Stimulated activated effector memory CD8-positive, alpha-beta T cell treated with anti-CD3 and anti-CD28 coated beads, Interleukin-12 subunit alpha, Interleukin-12 subunit beta, amount 100 ng/mL, for 72 hours (primary cell): ENCODE results near the gene JPH2.

Experiments used
- ATAC-seq: fragments of 150-1000 bp; cut with Tn5 transposase; 2 replicates; pipeline ENCODE4 v1.10.0; 2021
- DNase-seq, 2 donors: peaks; one replicate each; pipeline ENCODE4 v3.0.0; 2021 to 2022; ENCODE audit warnings: low spot score in 2 of 2
- H3K27ac Mint-ChIP-seq: one replicate; pipeline ENCODE4 v1.8.0; 2022; ENCODE audit warnings: mild to moderate bottlenecking, mixed read lengths
- H3K36me3 Mint-ChIP-seq: one replicate; pipeline ENCODE4 v1.8.0; 2022; ENCODE audit warnings: mild to moderate bottlenecking, mixed read lengths
- H3K4me1 Mint-ChIP-seq: one replicate; pipeline ENCODE4 v1.8.0; 2022; ENCODE audit warnings: mixed read lengths
- H3K4me3 Mint-ChIP-seq: one replicate; pipeline ENCODE4 v1.8.0; 2022; ENCODE audit warnings: mild to moderate bottlenecking, mixed read lengths
- H3K9me3 Mint-ChIP-seq: one replicate; pipeline ENCODE4 v1.8.0; 2022; ENCODE audit warnings: mixed read lengths

The JPH2 gene

DNA sequence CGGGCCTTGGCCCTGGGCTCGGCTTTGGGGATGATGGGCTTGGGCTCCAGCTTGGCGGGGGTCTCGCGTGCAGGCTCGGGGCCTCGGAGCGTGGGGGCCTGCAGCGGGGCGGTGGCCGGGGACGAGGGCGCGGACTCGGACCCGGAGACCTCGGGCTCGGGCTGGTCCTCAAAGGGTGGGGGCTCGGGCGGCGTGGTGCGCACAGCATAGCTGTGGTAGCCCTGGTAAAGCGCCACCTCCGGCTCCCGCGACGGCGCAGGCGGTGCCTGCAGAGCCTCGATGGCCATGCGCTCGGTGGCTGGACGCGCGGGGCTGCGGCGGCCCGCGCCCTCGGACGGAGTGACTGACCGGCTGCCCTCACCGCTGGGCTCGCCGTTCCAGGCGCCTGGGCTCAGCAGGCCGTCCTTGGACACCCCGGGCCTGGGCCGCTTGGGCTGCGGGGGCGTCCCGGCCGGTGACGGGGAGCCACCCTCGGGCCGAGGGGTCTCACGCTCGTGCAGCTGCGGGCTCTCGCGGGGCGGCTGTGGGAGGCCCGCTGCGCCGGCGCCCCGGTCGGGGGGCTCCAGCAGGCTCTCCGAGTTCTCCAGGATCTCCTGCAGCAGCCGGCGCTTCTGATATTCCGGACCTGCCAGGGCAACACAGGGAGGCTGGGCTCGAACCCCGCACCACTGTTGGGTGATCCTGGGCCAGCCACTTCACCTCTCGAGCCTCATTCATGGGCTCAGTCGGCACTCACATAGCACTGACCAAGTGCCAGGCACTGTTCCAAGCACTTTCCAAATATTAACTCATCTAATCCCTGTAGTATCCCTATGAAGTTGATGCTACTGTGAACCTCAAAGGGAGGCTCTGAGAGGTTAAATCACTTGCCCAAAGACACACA is 71.0 kb downstream of the JPH2 start:
- H3K27ac Mint-ChIP-seq = no peak overlapping the region
- H3K36me3 Mint-ChIP-seq = no peaks in the 10 kb centered on the region
- H3K4me1 Mint-ChIP-seq = no peaks in the 10 kb centered on the region
- H3K9me3 Mint-ChIP-seq = no peaks in the 10 kb centered on the region
- no peak for ATAC-seq
- no peak for DNase-seq
- H3K4me3 Mint-ChIP-seq = no peak overlapping the region

DNA sequence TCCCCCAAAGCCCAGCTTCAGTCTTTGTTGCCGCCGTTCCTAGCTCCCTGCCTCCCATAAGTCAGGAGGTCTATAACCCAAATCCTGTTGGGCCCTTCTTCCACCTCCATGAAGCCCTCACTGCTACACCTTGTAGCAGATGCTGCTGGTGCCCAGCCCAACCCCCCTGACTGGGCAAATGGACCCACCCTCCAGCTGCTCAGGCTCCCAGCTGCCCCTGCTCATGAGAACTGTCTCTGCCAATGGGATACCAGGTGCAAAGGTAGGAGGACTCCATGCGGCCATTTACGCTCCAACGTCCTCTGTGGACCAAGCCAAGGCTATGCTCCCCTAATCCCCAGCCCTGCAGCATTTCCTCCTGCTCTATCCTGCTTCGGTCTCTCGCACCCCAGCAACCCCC is 71.8 kb downstream of the JPH2 start:
- no peak for ATAC-seq
- no peak overlapping the region for H3K27ac Mint-ChIP-seq
- no peaks in the 10 kb centered on the region for H3K36me3 Mint-ChIP-seq
- no peaks in the 10 kb centered on the region for H3K9me3 Mint-ChIP-seq
- H3K4me3 Mint-ChIP-seq = no peak overlapping the region
- no peak for DNase-seq
- H3K4me1 Mint-ChIP-seq = no peaks in the 10 kb centered on the region

DNA sequence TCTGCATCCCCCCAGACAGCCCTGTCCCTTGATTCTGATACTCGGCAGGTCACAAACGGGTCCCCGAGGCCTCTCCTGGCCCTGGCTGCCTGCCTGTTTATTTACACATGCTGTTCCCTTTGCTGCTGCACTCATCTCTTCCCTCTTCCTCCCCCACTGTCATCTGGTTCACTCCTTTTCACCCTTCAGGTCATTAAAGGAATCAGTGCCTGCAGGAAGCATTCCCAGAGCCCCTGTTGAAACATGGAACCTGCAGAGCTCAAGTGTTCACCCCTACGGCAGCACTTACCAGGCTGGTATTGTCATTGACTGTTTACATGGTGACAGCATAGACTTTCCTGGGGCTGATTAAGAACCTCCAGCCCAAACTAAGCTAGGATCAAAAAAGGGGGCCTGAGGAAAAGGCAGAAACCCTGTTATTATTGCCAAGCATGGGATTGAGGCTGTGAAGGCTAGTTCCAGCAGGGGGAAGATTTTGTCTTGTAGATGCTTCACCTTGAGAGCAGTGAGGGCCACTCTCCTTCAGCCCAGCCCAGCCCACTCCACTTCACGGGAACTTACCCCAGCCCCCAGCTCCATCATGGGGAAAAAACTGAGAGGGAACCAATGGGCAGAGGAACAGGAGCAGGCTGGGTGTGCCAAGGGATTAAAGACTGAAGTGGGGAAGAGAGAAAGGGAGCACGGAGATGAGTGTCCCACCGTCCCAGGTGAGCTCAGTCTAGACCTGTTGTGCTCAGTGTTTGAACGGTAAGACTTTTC is 73.2 kb downstream of the JPH2 start:
- Mint-ChIP-seq H3K27ac (no peak overlapping the region), H3K4me3 (no peak overlapping the region), H3K9me3 (no peaks in the 10 kb centered on the region), H3K4me1 (no peaks in the 10 kb centered on the region), H3K36me3 (no peaks in the 10 kb centered on the region)
- no peak for ATAC-seq
- no peak for DNase-seq

DNA sequence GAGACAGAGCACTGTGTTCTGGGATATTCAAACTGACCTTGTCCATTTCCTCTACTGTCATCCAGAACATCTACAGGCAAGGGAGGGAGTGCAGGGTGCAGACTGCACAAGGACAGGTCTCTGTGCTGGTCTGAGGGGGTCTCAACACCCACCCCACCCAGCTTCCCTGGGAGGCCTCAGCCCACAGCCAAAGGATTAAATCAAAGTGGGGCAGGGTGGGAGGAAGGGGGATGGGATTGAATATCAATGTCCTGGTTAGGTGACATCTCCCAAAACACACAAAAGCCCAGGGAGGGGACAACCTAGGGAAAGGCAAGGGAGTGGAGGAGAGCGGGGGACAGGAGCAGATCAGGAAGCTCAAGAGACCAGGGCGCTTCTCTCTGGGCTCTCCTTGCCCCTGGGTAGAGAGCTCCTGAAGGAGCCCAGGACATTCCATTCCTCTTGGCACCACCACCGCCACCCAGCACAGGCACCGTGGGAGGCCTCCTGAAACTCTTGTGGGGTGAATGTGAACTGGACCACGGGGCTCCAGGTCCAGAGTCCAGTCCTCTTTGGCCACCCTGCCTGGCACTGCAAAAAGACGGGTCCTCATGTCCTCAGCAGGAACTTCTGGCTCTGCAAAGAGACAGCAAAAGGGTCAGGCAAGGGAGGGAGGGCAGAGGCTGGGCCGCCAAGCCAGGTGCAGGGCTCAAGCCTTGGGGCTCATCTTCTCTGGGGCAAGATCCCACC is 73.9 kb downstream of the JPH2 start:
- H3K36me3 Mint-ChIP-seq = no peaks in the 10 kb centered on the region
- H3K27ac Mint-ChIP-seq = no peak overlapping the region
- no peaks in the 10 kb centered on the region for H3K4me1 Mint-ChIP-seq
- DNase-seq (no peak), ATAC-seq (no peak)
- H3K4me3 Mint-ChIP-seq = no peak overlapping the region
- H3K9me3 Mint-ChIP-seq = no peaks in the 10 kb centered on the region

DNA sequence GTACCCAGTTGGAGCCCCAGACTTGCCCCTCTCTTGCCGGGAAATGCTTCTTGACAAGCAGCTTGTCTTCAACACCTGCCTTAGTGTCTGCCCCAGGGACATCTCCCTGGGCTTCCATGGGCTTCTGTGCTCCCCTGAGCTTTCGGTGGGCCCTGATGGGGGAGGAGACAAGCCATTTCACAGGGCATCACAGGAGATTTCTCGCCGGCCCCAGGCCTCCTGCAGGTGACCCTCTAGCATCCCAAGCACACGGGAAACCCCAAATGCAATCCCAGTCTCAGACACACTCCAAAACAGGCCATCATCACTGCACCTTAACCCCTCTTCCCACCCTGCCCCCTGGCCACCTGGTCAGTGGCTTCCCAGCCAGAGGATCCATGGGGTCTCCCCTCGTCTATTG is 74.5 kb downstream of the JPH2 start:
- Mint-ChIP-seq H3K27ac (no peak overlapping the region), H3K36me3 (no peaks in the 10 kb centered on the region), H3K4me1 (no peaks in the 10 kb centered on the region), H3K4me3 (no peak overlapping the region), H3K9me3 (peaks cover 2% of the 10 kb centered on the region)
- no peak for ATAC-seq
- no peak for DNase-seq

DNA sequence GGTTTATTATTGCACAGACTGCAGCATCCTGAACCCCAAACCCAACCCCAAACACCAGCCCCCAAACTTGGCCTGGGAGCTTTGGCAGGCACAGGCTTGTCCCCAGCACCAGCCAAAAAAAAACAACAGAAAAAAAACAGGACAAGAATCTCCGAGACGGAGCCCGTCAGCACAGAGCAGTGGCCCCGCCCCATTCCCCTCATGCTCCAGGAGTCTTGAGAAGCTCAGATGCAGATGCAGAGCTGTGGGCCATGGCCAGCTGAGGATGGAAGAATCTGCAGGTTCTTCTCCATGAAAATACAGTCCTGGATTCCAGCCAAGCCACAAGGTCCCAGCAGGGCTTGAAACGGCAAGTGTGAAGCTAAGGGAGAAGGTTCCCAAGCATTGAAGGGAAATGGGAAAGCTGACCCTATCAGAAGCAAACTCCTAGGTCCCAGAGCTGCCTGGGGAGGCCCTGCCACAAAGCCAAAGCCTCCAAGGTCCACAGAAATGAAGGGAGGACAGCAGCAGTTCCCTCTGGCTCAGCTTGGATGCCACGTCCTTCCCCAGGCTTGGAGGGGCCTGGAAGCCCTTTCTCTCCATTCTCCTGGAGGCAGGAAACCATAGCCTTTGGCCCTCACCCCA is 75.2 kb downstream of the JPH2 start:
- Mint-ChIP-seq H3K4me3 (no peak overlapping the region), H3K4me1 (no peaks in the 10 kb centered on the region), H3K9me3 (peaks cover 2% of the 10 kb centered on the region), H3K27ac (no peak overlapping the region), H3K36me3 (no peaks in the 10 kb centered on the region)
- no peak for DNase-seq
- no peak for ATAC-seq

DNA sequence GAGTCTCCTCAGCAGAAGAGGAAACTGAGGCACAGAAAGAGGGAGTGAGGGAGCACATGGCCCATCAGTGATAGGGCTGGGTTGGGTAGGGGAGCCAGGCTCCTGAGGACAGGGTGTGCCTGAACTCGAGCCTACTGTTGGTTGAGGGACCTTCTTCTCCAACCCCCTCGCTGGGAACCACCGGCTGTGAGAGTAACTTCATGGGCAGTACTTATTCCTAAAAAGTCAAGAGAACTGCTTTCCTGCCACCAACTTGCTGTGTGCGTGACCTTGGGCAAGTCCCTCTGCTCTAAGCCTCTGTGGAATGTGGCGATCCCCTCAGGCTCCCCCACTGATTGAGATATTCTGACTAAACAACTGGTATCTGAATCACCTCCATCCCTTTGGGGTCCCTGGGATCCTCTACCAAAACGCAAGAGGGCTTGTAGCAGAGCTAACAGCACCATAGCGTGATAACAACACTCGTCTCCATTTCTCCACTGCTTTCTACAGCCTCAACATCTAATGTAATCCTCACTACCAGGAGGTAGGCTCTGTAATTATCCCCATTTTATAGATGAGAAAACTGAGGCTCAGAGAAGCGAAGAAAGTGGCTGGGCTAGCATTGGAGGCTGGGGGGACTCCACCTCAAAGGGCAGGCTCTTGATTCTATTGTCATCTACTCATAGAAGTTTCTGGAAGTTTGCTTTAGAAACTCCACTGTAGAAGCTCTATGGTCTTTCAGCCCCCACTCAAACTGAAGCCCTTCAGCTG is 76.0 kb downstream of the JPH2 start:
- peaks cover 2% of the 10 kb centered on the region for H3K9me3 Mint-ChIP-seq
- no peak for ATAC-seq
- no peaks in the 10 kb centered on the region for H3K36me3 Mint-ChIP-seq
- no peak overlapping the region for H3K4me3 Mint-ChIP-seq
- no peak overlapping the region for H3K27ac Mint-ChIP-seq
- H3K4me1 Mint-ChIP-seq = no peaks in the 10 kb centered on the region
- no peak for DNase-seq

DNA sequence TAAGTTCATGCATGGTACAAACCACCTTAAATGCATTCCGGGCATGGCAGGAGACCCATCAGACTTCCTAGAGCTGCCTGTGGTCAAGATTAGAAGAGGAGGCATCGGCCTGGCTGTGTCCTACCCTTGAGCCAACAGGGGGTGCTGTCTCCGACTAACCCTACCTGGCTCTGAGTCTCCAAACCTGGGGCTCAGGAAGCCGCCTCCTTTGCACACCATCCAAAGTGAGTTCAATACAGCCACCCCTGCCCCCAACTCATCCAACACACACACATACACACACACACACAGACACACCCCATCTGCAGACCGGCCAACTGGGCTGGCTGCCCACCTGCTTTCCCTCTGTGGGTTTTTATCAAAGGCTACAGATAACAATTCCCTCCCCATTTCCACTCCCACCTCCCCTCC is 77.0 kb downstream of the JPH2 start:
- Mint-ChIP-seq H3K9me3 (peaks cover 2% of the 10 kb centered on the region), H3K27ac (no peak overlapping the region), H3K36me3 (no peaks in the 10 kb centered on the region), H3K4me1 (no peaks in the 10 kb centered on the region), H3K4me3 (no peak overlapping the region)
- no peak for ATAC-seq
- no peak for DNase-seq

DNA sequence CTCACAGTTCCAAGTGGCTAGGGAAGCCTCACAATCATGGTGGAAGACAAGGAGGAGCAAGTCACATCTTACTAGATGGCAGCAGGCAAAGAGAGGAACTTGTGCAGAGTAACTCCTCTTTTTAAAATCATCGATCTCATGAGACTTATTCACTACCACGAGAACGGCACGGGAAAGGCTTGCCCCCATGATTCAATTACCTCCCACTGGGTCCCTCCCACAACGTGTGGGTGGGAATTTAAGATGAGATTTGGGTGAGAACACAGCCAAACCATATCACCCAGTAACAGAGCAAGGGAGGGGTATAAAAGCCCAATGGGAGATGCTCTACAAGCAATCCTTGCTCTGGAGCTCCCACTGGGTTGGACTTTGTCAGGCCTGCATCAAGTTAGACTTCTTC is 80.4 kb downstream of the JPH2 start:
- no peak for ATAC-seq
- Mint-ChIP-seq H3K9me3 (peaks cover 2% of the 10 kb centered on the region), H3K27ac (no peak overlapping the region), H3K36me3 (no peaks in the 10 kb centered on the region), H3K4me1 (no peaks in the 10 kb centered on the region), H3K4me3 (no peak overlapping the region)
- DNase-seq = no peak

DNA sequence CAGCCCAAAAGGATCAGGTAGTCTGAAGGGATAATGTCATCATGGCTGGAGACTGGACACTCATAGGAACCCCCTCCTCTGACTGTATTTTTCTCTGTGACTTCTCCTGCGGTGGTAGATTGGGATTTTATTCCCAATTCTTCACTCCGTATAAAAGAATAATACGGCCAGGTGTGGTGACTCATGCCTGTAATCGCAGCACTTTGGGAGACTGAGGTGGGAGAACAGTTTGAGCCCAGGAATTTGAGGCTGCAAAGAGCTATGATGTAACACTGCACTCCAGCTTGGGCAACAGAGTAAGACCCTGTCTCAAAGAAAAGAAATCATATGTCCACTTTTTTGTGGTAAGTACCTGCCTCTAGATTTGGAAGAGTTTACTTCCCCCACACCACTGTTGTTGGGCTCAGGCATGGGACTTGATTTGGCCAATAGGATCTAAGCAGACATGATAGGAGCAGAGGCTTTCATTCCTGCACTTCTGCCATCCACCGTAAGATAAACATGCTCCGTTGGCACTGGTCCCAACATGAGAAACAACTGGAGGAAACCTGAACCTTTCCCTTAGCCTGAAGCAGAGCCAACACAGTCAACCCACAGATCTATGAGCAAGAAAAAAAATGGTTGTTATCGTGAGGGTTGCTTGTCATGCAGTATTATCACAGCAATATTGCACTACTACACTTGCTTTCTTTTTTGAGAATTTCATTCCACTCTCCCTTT is 82.0 kb downstream of the JPH2 start:
- Mint-ChIP-seq H3K36me3 (no peaks in the 10 kb centered on the region), H3K4me3 (no peak overlapping the region), H3K27ac (no peak overlapping the region), H3K4me1 (no peaks in the 10 kb centered on the region), H3K9me3 (peaks cover 2% of the 10 kb centered on the region)
- DNase-seq (no peak), ATAC-seq (no peak)

DNA sequence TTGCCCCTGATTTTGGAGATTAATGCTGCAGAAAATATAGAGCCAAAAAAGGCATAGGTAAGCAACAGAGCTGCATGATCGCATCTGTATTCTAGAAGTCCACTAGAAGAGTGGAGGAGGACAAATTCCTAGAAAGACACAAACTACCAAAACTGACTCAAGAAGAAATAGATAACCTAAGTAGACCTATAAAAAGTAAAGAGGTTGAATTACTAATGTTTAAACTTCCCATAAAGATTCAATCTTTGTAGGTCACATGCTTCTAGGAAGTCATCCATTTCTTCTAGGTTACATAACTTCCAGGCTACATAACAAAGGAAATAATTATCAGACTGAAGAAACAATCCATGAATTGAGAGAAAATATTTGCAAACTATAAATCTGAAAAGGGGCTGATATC is 84.4 kb downstream of the JPH2 start:
- no peak overlapping the region for H3K27ac Mint-ChIP-seq
- ATAC-seq = no peak

DNA sequence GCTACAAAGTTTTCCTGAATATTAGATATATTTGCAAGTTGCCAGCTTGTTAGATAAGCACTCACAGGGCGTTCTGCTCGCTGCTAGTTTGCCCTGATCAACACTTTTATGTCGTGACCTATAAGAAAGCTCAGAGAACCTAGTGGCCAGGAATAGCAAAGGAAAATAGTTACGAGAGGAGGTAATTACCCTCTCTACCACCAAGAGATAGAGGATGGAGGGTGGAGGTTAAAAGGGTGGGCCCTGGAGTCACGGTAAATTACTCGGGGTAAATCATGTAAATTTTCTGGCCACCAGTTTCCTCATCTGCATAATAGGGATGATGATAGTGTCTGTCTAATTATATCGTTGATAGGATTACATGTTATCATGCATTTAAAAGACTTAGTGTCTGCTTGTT is 87.2 kb downstream of the JPH2 start:
- DNase-seq (no peak), ATAC-seq (no peak)
- Mint-ChIP-seq H3K27ac (no peak overlapping the region), H3K36me3 (no peaks in the 10 kb centered on the region), H3K4me1 (no peaks in the 10 kb centered on the region), H3K4me3 (no peak overlapping the region), H3K9me3 (no peaks in the 10 kb centered on the region)

More for the DNA sequence above, 84.4 kb downstream of the JPH2 start:
- DNase-seq = no peak
- Mint-ChIP-seq H3K9me3 (peaks cover 2% of the 10 kb centered on the region), H3K36me3 (no peaks in the 10 kb centered on the region), H3K4me3 (no peak overlapping the region), H3K4me1 (no peaks in the 10 kb centered on the region)

DNA sequence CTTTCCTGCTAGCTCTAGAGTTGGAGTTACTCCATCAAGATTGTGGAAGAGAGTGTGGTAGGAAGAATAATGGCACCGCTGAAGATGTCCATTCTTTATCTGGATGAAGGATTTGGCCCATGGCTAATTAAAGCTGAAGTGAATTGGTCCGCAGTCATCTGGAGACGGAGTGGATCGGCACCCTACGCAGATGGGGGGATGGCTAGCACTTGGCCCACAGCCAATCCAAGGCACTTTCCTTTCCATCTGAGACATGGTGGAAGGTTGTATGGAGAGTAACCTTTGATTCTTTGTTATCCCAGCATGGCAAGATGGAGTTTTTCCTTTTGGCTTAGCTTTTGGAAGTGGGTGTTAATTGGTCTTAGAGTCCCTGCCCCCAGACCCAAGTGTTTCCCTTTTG is 88.3 kb downstream of the JPH2 start:
- ATAC-seq (no peak), DNase-seq (no peak)
- Mint-ChIP-seq H3K4me3 (no peak overlapping the region), H3K4me1 (no peaks in the 10 kb centered on the region), H3K27ac (no peak overlapping the region), H3K36me3 (no peaks in the 10 kb centered on the region), H3K9me3 (no peaks in the 10 kb centered on the region)

DNA sequence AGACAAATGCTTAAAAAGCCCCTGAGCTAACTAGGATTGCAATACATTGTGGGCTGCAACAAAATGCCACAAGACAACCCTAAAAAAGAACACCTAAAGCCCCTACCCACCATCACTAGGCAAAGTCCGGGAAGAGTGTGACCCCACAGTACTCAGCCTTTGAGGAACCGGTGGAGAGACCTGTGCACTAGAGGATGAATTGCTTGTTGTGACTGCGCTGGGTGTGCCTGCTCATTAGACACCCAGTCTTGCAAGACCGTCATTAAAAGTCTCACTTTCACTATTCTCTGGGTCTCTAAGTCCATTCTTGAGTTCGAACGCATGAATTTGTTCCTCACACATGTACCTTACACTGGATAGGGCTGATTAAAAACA is 88.7 kb downstream of the JPH2 start:
- H3K9me3 Mint-ChIP-seq = no peaks in the 10 kb centered on the region
- ATAC-seq (no peak), DNase-seq (no peak)
- H3K36me3 Mint-ChIP-seq = no peaks in the 10 kb centered on the region
- H3K27ac Mint-ChIP-seq = no peak overlapping the region
- no peak overlapping the region for H3K4me3 Mint-ChIP-seq
- no peaks in the 10 kb centered on the region for H3K4me1 Mint-ChIP-seq
